ENCODE data around the gene SV2A.
"Not testable (repeated sequence)": the region's sequence is repeated elsewhere in the genome, so short reads cannot be mapped to it uniquely, and the experiment has no call there.

SV2A gene

DNA sequence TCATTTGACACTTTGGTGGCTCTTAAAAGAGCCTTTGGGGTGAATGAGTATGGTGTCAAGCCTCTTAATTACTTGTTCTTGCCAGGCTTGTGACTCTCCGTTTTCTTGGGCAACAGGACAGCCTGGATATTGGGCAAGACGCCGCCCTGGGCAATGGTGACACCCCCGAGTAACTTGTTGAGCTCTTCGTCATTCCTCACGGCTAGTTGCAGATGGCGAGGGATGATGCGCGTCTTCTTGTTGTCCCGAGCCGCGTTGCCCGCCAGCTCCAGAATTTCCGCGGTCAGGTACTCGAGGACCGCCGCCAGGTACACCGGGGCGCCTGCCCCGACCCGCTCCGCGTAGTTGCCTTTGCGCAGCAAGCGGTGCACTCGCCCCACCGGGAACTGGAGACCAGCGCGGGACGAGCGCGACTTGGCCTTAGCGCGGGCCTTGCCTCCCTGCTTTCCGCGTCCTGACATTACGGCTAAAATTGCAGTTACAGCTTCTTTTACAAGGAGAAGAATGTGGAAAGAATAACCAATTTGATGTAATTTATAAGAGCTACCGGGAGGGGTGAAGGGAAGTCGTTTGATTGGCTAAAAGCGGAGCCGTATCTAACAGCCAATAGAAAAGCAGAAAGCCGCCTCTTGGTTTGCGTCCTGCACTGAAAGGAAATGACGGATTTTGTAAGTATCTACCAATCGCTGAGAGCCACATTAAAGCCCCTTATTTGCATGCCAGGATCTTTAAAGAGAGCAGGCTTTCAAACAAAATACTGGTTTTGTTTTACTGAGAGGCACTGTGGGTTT is 30.0 kb downstream of the SV2A start:
- H3K9me3 ChIP-seq, result no peaks in the 10 kb centered on the region
- H3K36me3 ChIP-seq (replicated peaks), result no peaks in the 10 kb centered on the region
- peaks cover 17% of the 10 kb centered on the region for H3K4me1 ChIP-seq
- in situ Hi-C loops (cut with MboI; ENCODE audit: low sequenced_read_pairs), result no loop called here
- no peaks in the 10 kb centered on the region for H3K27me3 ChIP-seq (ENCODE audit: low read depth)
- peak overlapping the region; percentile 59 for H3K4me3 ChIP-seq
- DNase-seq (ENCODE audit: low spot score in 2 of 2), result peak; percentile 85 to 99

DNA sequence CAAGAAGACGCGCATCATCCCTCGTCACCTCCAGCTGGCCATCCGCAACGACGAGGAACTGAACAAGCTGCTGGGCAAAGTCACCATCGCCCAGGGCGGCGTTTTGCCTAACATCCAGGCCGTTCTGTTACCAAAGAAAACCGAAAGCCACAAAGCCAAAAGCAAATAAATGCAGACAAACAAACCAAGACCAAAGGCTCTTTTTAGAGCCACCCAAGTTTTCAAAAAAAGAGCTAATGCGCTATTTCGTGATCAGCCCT is 30.5 kb downstream of the SV2A start:
- H3K9me3 ChIP-seq; DNase-seq (ENCODE audit: low spot score in 2 of 2); H3K36me3 ChIP-seq (replicated peaks); H3K27me3 ChIP-seq (ENCODE audit: low read depth); in situ Hi-C loops (cut with MboI; ENCODE audit: low sequenced_read_pairs): not testable (repeated sequence)
- Histone ChIP-seq H3K4me3 (peak overlapping the region; percentile 59), H3K4me1 (peaks cover 17% of the 10 kb centered on the region)

DNA sequence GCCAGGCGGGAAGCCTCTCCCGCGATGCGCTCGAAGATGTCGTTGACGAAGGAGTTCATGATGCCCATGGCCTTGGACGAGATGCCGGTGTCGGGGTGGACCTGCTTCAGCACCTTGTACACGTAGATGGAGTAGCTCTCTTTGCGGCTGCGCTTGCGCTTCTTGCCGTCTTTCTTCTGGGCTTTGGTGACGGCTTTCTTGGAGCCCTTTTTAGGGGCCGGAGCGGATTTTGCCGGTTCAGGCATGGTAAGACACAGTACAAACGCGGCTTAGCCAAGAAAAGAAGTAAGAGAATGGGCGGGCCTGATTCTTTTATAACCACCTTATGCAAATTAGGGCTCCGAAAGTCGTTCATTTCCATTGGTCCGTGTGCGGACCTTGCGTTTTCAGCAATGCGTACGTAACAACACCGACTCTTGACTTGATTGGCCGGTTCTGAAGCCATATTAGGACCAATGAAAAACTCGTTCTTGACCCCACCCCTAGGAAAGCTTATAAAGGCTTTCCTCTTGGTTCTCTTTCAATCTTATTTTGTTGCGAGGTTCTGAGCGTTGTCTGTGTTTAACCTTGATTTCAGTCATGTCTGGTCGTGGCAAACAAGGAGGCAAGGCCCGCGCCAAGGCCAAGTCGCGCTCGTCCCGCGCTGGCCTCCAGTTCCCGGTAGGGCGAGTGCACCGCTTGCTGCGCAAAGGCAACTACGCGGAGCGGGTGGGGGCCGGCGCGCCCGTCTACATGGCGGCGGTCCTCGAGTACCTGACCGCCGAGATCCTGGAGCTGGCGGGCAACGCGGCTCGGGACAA is 31.0 kb downstream of the SV2A start:
- H3K27me3 ChIP-seq (ENCODE audit: low read depth), result no peaks in the 10 kb centered on the region
- in situ Hi-C loops (cut with MboI; ENCODE audit: low sequenced_read_pairs), result no loop called here
- no peaks in the 10 kb centered on the region for H3K36me3 ChIP-seq (replicated peaks)
- peak overlapping the region; percentile 59 for H3K4me3 ChIP-seq
- no peaks in the 10 kb centered on the region for H3K9me3 ChIP-seq
- peak; percentile 89 to 98 for DNase-seq (ENCODE audit: low spot score in 2 of 2)
- peaks cover 17% of the 10 kb centered on the region for H3K4me1 ChIP-seq

DNA sequence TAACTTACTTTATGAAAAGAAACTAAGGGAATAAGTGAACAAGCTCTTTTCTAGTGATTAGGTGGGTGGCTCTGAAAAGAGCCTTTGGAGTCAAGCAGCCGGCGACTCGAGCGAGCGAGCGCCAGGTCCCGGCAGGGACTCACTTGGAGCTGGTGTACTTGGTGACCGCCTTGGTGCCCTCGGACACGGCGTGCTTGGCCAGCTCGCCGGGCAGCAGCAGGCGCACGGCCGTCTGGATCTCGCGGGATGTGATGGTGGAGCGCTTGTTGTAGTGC is 31.6 kb downstream of the SV2A start:
- DNase-seq (ENCODE audit: low spot score in 2 of 2); H3K36me3 ChIP-seq (replicated peaks); H3K27me3 ChIP-seq (ENCODE audit: low read depth); H3K9me3 ChIP-seq; in situ Hi-C loops (cut with MboI; ENCODE audit: low sequenced_read_pairs): not testable (repeated sequence)
- peaks cover 17% of the 10 kb centered on the region for H3K4me1 ChIP-seq
- peak overlapping the region; percentile 59 for H3K4me3 ChIP-seq

DNA sequence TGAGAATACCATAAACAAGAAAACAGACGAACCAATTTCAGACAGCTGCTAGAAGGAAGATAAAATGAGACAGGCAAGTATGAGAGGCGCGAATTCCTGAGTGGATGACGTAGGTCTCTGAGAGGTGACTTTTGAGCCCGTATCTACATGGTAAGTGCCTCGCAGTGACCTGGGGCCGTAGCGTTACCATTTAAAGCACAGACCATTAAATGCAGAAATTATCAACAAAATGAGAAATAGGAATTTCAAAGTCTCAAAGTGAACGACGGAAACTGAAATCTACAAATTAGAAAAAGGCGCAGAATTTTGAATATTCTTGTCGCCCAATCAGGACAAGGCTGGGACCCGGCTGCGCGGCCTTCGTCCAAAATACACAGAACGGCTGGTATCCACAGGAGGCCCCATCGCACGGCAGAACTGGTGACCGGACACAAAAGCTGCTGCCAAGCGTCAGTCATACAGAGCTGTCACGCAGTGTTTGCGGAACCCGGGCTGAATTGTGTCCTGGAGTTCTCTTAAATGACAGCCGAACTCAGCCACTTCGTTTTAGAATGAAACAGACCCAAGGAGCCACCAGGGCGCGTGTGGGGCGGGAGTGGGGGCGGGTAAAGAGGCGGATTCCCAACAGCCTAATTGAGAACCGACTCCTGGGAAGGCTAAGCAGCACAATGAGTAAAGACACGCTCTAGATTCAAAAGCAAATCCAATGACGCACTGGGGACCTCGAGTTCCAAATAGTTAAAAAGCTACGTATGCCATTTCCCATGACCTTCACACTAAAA is 32.1 kb downstream of the SV2A start:
- no peaks in the 10 kb centered on the region for H3K36me3 ChIP-seq (replicated peaks)
- H3K9me3 ChIP-seq, result no peaks in the 10 kb centered on the region
- in situ Hi-C loops (cut with MboI; ENCODE audit: low sequenced_read_pairs), result no loop called here
- peaks cover 17% of the 10 kb centered on the region for H3K4me1 ChIP-seq
- peak; percentile 79 to 88 for DNase-seq (ENCODE audit: low spot score in 2 of 2)
- peak overlapping the region; percentile 59 for H3K4me3 ChIP-seq
- H3K27me3 ChIP-seq (ENCODE audit: low read depth), result no peaks in the 10 kb centered on the region

DNA sequence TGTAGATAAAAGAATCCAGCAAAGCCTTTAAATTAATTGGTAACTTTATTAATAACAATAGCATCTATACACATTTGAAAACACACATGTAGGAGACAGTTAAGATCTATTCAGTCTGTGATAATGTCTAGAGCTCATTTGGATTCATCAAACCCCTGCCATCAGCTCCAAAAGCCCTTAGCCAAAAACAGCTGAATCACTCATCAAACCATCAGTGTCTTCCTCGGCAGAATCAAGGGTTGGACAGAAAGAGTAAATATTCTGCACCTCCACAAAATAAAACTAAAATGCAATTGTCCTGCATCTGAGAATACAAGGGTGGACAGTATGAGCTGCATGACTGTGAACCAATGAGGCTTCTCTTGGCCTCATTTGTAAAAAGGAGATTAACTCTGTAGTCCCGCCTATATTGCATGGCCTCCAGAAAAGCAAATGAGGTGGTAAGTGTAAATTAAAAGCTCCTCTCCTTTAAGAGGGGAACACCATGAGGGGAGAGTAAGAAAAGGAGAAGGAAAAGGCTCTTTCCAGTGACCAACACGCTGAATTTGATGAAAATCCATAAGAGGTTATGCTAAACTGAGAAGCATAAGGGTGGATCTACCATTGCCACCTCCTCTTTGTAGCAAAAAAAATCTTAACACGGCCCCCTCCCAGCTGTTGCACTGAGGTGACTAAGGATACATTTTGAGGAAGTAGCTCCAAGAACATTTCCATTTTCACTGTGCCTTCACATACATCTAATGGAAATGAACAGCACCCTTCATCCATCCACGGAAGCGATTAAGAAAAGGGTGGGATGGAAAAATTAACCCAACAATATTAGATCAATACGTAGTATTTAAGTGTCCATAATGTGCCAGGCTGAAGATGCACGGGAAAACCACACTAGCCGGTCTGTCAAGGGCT is 33.0 kb downstream of the SV2A start:
- Histone ChIP-seq H3K36me3 (replicated peaks) (no peaks in the 10 kb centered on the region), H3K27me3 (ENCODE audit: low read depth) (no peaks in the 10 kb centered on the region), H3K4me1 (peaks cover 16% of the 10 kb centered on the region), H3K4me3 (peak overlapping the region; percentile 59), H3K9me3 (no peaks in the 10 kb centered on the region)
- peak; percentile 47 to 88 for DNase-seq (ENCODE audit: low spot score in 2 of 2)
- in situ Hi-C loops (cut with MboI; ENCODE audit: low sequenced_read_pairs), result no loop called here

DNA sequence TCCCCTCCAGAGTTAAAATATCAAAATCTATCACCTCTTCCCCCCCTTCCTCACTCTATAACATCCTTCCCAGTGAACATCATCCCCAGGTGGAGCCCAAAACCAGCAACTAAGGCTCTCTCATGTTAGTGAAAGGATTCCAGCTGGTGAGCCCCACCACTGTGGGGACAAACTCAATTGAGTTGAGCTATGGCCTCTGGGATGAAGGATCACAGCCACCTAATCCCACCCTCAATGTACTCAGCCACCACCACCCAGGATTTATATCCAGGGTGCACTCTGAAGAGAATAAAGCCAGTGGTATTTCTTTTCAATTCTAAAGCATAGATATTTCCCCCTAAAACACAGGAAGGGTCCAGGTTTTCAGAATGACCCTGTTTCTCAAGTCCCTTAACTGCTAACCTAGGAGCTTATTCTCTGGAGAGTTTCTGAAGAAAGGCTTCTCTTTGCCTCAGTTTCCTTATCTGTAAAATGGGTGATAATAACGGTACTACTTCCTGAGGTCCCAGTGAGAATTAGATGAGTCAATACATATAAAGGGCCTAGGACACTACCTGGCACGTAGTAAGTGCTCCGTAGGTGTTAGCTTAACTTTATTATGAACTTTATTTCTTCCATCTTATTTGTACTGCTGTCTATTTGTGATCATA is 33.9 kb downstream of the SV2A start:
- no peak for DNase-seq (ENCODE audit: low spot score in 2 of 2)
- Histone ChIP-seq H3K27me3 (ENCODE audit: low read depth) (no peaks in the 10 kb centered on the region), H3K4me1 (peaks cover 9% of the 10 kb centered on the region), H3K9me3 (no peaks in the 10 kb centered on the region), H3K36me3 (replicated peaks) (no peaks in the 10 kb centered on the region), H3K4me3 (no peak overlapping the region)
- in situ Hi-C loops (cut with MboI; ENCODE audit: low sequenced_read_pairs), result no loop called here

DNA sequence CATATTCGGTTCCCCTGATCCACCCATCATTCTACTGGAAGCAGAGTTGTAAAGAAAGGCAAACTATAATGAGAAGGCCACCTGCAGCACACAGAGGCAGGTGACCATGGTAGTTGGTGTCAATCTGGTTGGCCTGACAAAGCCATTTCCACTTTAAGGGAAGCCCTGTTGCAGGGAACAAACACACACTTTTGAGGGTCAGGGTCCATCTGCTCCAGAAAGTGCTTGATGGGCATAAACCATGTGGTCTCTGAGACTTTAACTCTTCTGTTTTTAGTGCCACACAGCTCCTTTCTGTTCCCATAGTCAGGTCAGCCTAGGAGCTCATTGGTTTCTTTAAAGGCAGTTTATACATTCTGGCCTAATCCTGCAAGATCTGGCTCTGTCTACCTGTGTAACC is 35.8 kb downstream of the SV2A start:
- DNase-seq (ENCODE audit: low spot score in 2 of 2), result no peak
- H3K36me3 ChIP-seq (replicated peaks), result no peaks in the 10 kb centered on the region
- H3K9me3 ChIP-seq, result no peaks in the 10 kb centered on the region
- peaks cover 6% of the 10 kb centered on the region for H3K4me1 ChIP-seq
- no peak overlapping the region for H3K4me3 ChIP-seq
- no peaks in the 10 kb centered on the region for H3K27me3 ChIP-seq (ENCODE audit: low read depth)
- in situ Hi-C loops (cut with MboI; ENCODE audit: low sequenced_read_pairs), result no loop called here

DNA sequence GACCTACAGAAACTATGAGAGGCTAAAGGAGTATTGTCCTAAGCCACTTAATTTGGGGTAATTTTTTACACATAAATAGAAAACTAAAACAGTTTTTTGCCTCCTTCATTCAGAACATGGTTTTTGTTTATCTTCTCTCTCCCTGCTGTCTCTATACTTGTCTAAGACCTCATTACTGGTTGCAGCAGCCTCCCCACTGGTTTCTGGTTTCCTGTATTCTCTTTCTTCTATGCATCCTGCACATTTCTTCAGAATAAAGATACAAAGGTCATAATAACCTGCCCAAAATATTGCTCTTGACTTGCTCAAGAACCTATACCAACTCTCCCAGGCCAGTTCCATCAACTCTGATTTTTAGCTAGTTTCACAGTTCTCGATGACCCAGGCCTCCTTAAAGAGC is 38.1 kb downstream of the SV2A start:
- no peaks in the 10 kb centered on the region for H3K9me3 ChIP-seq
- no peak overlapping the region for H3K4me3 ChIP-seq
- H3K4me1 ChIP-seq, result peaks cover 6% of the 10 kb centered on the region
- no peaks in the 10 kb centered on the region for H3K27me3 ChIP-seq (ENCODE audit: low read depth)
- in situ Hi-C loops (cut with MboI; ENCODE audit: low sequenced_read_pairs), result no loop called here
- no peaks in the 10 kb centered on the region for H3K36me3 ChIP-seq (replicated peaks)
- no peak for DNase-seq (ENCODE audit: low spot score in 2 of 2)

DNA sequence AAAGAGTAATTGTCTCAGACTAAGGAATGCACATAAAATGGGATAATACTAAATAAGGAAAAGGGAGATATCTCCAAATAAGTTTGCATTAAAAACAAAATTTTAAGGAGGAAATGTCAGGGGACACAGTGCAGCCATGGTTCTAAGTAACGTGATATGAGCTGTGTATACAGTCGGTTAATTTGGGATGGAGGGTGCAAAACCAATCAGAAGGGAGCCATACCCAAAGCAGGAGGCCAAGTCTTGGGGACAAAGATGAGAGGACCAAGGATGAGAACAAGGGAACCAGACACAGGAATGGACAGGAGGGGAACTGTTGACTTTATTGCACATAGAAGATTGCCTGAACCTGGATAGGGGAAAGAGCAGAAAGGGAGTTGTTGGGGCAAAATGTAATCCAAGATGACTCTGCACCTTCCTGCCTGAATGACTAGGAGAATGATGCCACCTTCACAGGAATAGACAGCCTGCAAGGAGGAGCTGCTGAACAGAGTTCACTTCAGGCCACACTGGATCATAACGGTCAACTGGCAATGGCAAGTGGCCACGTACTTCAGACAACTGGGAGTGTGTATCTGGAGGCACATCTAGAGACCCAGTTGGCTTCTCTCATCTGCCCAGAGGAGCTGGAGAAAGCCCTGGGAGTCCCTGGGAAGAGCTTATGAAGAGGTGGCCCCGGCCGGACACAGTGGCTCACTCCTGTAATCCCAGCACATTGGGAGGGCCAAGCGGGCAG is 40.3 kb downstream of the SV2A start:
- in situ Hi-C loops (cut with MboI; ENCODE audit: low sequenced_read_pairs), result no loop called here
- H3K4me1 ChIP-seq, result no peaks in the 10 kb centered on the region
- no peak for DNase-seq (ENCODE audit: low spot score in 2 of 2)
- no peaks in the 10 kb centered on the region for H3K9me3 ChIP-seq
- H3K27me3 ChIP-seq (ENCODE audit: low read depth), result no peaks in the 10 kb centered on the region
- H3K4me3 ChIP-seq, result no peak overlapping the region
- no peaks in the 10 kb centered on the region for H3K36me3 ChIP-seq (replicated peaks)

DNA sequence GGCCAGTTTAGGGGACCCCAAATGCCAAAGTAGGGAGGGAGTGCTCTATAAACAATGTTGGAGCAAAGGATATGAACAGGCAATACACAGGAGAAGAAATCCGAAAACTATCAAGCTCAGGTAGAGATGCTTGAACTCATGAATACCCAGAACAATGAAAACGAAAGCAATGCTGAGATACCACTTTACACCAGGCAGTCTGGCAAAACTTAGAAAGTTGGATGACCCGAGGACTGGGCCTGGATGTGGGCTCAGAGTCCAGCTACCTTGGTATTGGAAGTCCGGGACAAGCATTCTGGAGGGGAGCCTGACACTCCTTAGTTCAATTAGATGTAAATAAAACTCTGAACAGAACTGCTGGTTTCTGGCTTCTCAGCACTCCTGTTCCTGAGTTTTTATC is 44.6 kb downstream of the SV2A start:
- H3K4me3 ChIP-seq; in situ Hi-C loops (cut with MboI; ENCODE audit: low sequenced_read_pairs); H3K4me1 ChIP-seq: not testable (repeated sequence)

DNA sequence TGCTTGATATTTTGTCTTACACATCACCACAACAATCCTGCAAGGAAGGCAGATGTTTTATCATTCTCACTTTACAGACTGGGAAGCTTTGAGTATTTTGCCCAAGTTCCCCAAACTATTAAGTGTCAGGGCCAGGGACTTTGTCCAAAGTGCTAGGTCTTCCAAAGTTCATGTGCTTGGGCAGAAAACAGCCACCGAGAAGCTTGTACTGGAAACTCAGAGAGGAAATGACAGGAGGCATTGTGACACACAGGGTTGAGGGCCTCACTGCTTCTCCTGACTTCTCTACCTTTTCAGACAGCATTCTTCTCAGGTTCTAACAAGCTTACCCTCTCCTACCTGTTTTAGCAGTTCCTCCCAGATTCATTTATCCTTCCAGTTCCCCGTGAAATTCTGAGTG is 50.8 kb downstream of the SV2A start:
- H3K27me3 ChIP-seq (ENCODE audit: low read depth); in situ Hi-C loops (cut with MboI; ENCODE audit: low sequenced_read_pairs); H3K36me3 ChIP-seq (replicated peaks); H3K4me3 ChIP-seq; H3K4me1 ChIP-seq; H3K9me3 ChIP-seq; DNase-seq (ENCODE audit: low spot score in 2 of 2): not testable (repeated sequence)

More for the DNA sequence above, 44.6 kb downstream of the SV2A start:
- not testable (repeated sequence) for H3K36me3 ChIP-seq (replicated peaks); H3K9me3 ChIP-seq; DNase-seq (ENCODE audit: low spot score in 2 of 2); H3K27me3 ChIP-seq (ENCODE audit: low read depth)

Data from HAP-1 (cell line).